Measurements from ENCODE around the gene NFILZ. TPM values are rescaled to one million over a fixed set of nuclear protein-coding genes. Genes with fewer than 3 reads are reported as not detected.

NFILZ gene
- polyA plus RNA-seq, 1 donor (not counting 4 experiments of a cell fraction or from before 2014, with no cell fraction given), result not detected

DNA sequence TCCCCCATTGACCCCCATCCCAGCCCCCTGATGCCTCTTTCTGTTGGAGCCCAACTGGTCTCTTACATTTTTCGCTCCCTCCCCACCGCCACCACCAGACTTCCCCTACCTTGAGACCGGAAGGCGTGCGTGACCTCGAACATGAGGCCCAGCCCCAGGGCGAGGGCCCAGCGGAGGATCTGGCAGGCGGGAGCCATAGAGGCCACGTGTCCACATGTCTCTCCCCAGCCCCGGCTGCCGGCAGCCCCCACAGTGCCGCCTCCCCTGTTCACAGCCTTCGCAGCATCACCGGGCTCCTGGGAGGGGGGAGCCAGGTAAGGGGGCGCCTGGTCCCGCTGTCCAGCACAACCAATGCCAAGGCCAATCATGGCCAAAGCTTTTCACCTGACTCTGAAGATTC is 24.9 kb upstream of the NFILZ start:
- TF ChIP-seq EZH2 (IDR thresholded peaks at IDR 0.05; ENCODE audit: low read length), result no peak
- TF ChIP-seq, protein P1, sequence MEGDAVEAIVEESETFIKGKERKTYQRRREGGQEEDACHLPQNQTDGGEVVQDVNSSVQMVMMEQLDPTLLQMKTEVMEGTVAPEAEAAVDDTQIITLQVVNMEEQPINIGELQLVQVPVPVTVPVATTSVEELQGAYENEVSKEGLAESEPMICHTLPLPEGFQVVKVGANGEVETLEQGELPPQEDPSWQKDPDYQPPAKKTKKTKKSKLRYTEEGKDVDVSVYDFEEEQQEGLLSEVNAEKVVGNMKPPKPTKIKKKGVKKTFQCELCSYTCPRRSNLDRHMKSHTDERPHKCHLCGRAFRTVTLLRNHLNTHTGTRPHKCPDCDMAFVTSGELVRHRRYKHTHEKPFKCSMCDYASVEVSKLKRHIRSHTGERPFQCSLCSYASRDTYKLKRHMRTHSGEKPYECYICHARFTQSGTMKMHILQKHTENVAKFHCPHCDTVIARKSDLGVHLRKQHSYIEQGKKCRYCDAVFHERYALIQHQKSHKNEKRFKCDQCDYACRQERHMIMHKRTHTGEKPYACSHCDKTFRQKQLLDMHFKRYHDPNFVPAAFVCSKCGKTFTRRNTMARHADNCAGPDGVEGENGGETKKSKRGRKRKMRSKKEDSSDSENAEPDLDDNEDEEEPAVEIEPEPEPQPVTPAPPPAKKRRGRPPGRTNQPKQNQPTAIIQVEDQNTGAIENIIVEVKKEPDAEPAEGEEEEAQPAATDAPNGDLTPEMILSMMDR (optimal IDR thresholded peaks at IDR 0.05 in 1 of 3, IDR thresholded peaks at IDR 0.05 in 1 of 3, conservative IDR thresholded peaks at IDR 0.05 in 1 of 3; ENCODE audit: extremely low read depth in 1 of 3, insufficient read depth in 2 of 3, low read length in 3 of 3), result no peak
- Histone ChIP-seq H3K27ac (ENCODE audit: control insufficient read depth, insufficient read depth, low read length) (no peak overlapping the region), H3K36me3 (ENCODE audit: control insufficient read depth in 2 of 2, extremely low read depth in 1 of 2, insufficient read depth in 2 of 2, low read length in 2 of 2) (no peaks in the 10 kb centered on the region), H3K4me1 (ENCODE audit: control insufficient read depth, extremely low read depth, insufficient read depth, low read length) (no peaks in the 10 kb centered on the region), H3K9me1 (ENCODE audit: control insufficient read depth, extremely low read depth, insufficient read depth, low read length) (no peaks in the 10 kb centered on the region), H3K79me2 (ENCODE audit: control insufficient read depth, insufficient read depth, low read length) (no peaks in the 10 kb centered on the region), H3K4me2 (ENCODE audit: control insufficient read depth, extremely low read depth, insufficient read depth, low read depth, low read length) (no peak overlapping the region), H3K9ac (ENCODE audit: control insufficient read depth, extremely low read depth, insufficient read depth, low read length) (no peak overlapping the region), H3K4me3 (ENCODE audit: control insufficient read depth in 2 of 3, extremely low read depth in 1 of 3, insufficient read depth in 2 of 3, low read depth in 1 of 3, low read length in 3 of 3) (no peak overlapping the region), H2AFZ (ENCODE audit: control insufficient read depth, low read length) (no peak overlapping the region), H4K20me1 (ENCODE audit: control insufficient read depth, extremely low read depth, insufficient read depth, low read length) (no peaks in the 10 kb centered on the region), H3K27me3 (ENCODE audit: control insufficient read depth, extremely low read depth, insufficient read depth, low read length) (peaks cover 18% of the 10 kb centered on the region), H3K9me3 (ENCODE audit: control insufficient read depth, low read depth, low read length) (peaks cover 2% of the 10 kb centered on the region)
- dilution Hi-C loops (cut with MboI; ENCODE audit: extremely low pct_ligation_motif_present, low sequenced_read_pairs), result no loop called here
- FAIRE-seq, result no peak
- no peak for DNase-seq (ENCODE audit: low read depth, low spot score)

DNA sequence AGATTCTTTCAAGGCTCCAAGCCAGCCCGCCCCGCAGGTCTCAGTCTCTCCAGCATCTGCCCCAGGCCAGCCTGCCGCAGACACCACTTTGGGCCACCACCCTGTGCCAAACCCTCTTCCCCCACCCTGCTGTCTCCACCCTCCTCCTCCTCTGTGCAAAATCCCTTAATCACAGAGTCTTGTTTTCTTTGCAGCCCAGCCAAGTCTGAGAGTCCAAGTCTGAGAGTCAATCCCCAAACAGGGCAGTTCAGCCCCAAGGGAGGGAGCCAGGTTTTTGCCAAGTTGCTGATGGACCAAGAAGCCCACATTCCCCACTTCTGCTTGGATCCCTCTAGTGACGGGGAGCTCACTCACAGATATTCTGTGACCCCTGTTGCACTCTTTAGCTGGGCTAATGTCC is 23.0 kb upstream of the NFILZ start:
- Histone ChIP-seq H3K27me3 (ENCODE audit: control insufficient read depth, extremely low read depth, insufficient read depth, low read length) (peaks cover 19% of the 10 kb centered on the region), H3K9ac (ENCODE audit: control insufficient read depth, extremely low read depth, insufficient read depth, low read length) (no peak overlapping the region), H3K36me3 (ENCODE audit: control insufficient read depth in 2 of 2, extremely low read depth in 1 of 2, insufficient read depth in 2 of 2, low read length in 2 of 2) (no peaks in the 10 kb centered on the region), H2AFZ (ENCODE audit: control insufficient read depth, low read length) (no peak overlapping the region), H4K20me1 (ENCODE audit: control insufficient read depth, extremely low read depth, insufficient read depth, low read length) (no peaks in the 10 kb centered on the region), H3K4me1 (ENCODE audit: control insufficient read depth, extremely low read depth, insufficient read depth, low read length) (no peaks in the 10 kb centered on the region), H3K9me1 (ENCODE audit: control insufficient read depth, extremely low read depth, insufficient read depth, low read length) (no peaks in the 10 kb centered on the region), H3K9me3 (ENCODE audit: control insufficient read depth, low read depth, low read length) (no peaks in the 10 kb centered on the region), H3K4me3 (ENCODE audit: control insufficient read depth in 2 of 3, extremely low read depth in 1 of 3, insufficient read depth in 2 of 3, low read depth in 1 of 3, low read length in 3 of 3) (no peak overlapping the region), H3K79me2 (ENCODE audit: control insufficient read depth, insufficient read depth, low read length) (no peaks in the 10 kb centered on the region), H3K27ac (ENCODE audit: control insufficient read depth, insufficient read depth, low read length) (no peak overlapping the region), H3K4me2 (ENCODE audit: control insufficient read depth, extremely low read depth, insufficient read depth, low read depth, low read length) (no peak overlapping the region)
- FAIRE-seq (no peak), DNase-seq (ENCODE audit: low read depth, low spot score) (no peak)
- TF ChIP-seq, protein P1 (optimal IDR thresholded peaks at IDR 0.05 in 1 of 3, IDR thresholded peaks at IDR 0.05 in 1 of 3, conservative IDR thresholded peaks at IDR 0.05 in 1 of 3; ENCODE audit: extremely low read depth in 1 of 3, insufficient read depth in 2 of 3, low read length in 3 of 3), result no peak
- no peak for TF ChIP-seq EZH2 (IDR thresholded peaks at IDR 0.05; ENCODE audit: low read length)
- dilution Hi-C loops (cut with MboI; ENCODE audit: extremely low pct_ligation_motif_present, low sequenced_read_pairs), result no loop called here
